Measurements from ENCODE around the gene IQGAP2. TPM values are rescaled to one million over a fixed set of nuclear protein-coding genes. Genes with fewer than 3 reads are reported as not detected.

Gene IQGAP2
- total and polyA plus RNA-seq, 2 donors (not counting 1 experiment from before 2014, with no cell fraction given), result 8.1 to 15.0 TPM

DNA sequence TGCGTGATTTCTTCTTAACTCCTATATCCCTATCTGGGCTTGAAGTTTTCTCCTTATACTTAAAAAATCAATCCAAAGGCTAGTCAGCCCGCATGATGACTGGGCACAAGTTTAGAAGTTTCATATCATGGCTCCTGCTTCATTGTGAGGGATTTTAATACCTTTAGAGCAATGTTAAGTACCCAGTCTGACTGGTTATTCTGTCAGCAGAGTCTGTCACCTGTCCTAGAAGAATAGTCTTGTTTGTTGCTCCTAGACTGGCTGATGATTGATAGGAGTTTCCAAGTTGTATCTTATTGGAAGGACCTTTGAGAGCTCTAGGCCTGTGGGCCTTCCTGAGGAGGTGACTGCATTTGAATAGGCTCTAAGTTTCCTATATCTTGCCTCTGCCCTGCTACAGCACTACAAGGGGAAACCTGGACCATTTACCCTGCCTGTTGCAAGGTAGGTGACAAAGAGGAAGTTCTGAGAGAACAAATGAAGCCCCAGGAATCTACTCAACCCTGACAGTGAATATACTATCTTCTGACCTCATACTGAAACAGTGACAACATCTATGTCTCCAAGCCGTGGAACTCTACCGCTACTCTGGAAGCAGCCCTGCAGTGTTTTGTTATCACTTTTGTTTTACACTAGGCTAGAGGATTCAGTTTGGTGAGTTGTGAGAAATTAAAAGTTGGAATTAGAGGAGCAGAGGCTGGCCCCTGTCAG lies 153.6 kb downstream of the IQGAP2 start:
- DNase-seq (peak; percentile 76), ATAC-seq (ENCODE audit: low read depth) (peak; percentile 87)
- Histone ChIP-seq H3K4me1 (ENCODE audit: control insufficient read depth in 2 of 2, insufficient read depth in 2 of 2, low read length in 2 of 2) (peaks cover 10 to 11% of the 10 kb centered on the region in 2 donors), H4K20me1 (ENCODE audit: control insufficient read depth, insufficient read depth, low read length, poor library complexity, severe bottlenecking) (no peaks in the 10 kb centered on the region), H3K36me3 (replicated peaks in 1 of 2; ENCODE audit: control extremely low read depth in 1 of 2, control insufficient read depth in 1 of 2, extremely low read depth in 1 of 2, insufficient read depth in 2 of 2, low read length in 1 of 2) (no peaks in the 10 kb centered on the region), H3K27ac (ENCODE audit: low read length in 2 of 2) (peak overlapping the region; percentile 11 to 74), H3K9me3 (ENCODE audit: control extremely low read depth in 1 of 3, control insufficient read depth in 2 of 3, insufficient read depth in 1 of 3, low read length in 2 of 3) (no peaks in the 10 kb centered on the region), H3K79me2 (ENCODE audit: control insufficient read depth, insufficient read depth, low read length) (no peaks in the 10 kb centered on the region), H3K4me2 (replicated peaks; ENCODE audit: low read depth, low read length, poor library complexity, severe bottlenecking) (peak overlapping the region; percentile 24), H3K4me3 (ENCODE audit: control extremely low read depth in 1 of 5, extremely low read depth in 1 of 5, insufficient read depth in 1 of 5, low read depth in 2 of 5, low read length in 4 of 5) (no peak overlapping the region), H3K27me3 (replicated peaks in 1 of 4; ENCODE audit: control extremely low read depth in 1 of 4, control insufficient read depth in 3 of 4, insufficient read depth in 4 of 4, low read length in 3 of 4) (no peaks in the 10 kb centered on the region), H3K9ac (ENCODE audit: low read length) (peak overlapping the region; percentile 2), H2AFZ (ENCODE audit: insufficient read depth, low read depth, low read length, poor library complexity, severe bottlenecking) (peak overlapping the region; percentile 17)
- no CpG with 5 or more reads among the region's 4 CpGs for WGBS (ENCODE audit: insufficient coverage)
- ChIA-PET CTCF (interaction anchor here (1.1 to 1.7 kb wide), 2 partner anchors 27 to 45 kb away, joined by 3 to 4 read pairs; no protein-coding TSS in a partner anchor), POLR2A (interaction anchor here (0.5 kb wide), 1 partner anchor 154 kb away, joined by 5 read pairs; no protein-coding TSS in a partner anchor)
- peak overlapping the region; percentile 59 for H3K27ac Mint-ChIP-seq
- intact Hi-C loops (cut with micrococcal nuclease), result no loop called here
- no peaks in the 10 kb centered on the region for H3K9me3 Mint-ChIP-seq (ENCODE audit: insufficient read depth)
- no peaks in the 10 kb centered on the region for H3K27me3 Mint-ChIP-seq
- H3K4me3 Mint-ChIP-seq, result no peak overlapping the region
- peaks cover 18% of the 10 kb centered on the region for H3K4me1 Mint-ChIP-seq
- no peak for TF ChIP-seq EZH2 (IDR thresholded peaks at IDR 0.05; ENCODE audit: borderline replicate concordance, insufficient read depth, low read depth, low read length, poor library complexity, severe bottlenecking)
- TF ChIP-seq, protein P1, sequence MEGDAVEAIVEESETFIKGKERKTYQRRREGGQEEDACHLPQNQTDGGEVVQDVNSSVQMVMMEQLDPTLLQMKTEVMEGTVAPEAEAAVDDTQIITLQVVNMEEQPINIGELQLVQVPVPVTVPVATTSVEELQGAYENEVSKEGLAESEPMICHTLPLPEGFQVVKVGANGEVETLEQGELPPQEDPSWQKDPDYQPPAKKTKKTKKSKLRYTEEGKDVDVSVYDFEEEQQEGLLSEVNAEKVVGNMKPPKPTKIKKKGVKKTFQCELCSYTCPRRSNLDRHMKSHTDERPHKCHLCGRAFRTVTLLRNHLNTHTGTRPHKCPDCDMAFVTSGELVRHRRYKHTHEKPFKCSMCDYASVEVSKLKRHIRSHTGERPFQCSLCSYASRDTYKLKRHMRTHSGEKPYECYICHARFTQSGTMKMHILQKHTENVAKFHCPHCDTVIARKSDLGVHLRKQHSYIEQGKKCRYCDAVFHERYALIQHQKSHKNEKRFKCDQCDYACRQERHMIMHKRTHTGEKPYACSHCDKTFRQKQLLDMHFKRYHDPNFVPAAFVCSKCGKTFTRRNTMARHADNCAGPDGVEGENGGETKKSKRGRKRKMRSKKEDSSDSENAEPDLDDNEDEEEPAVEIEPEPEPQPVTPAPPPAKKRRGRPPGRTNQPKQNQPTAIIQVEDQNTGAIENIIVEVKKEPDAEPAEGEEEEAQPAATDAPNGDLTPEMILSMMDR (IDR thresholded peaks at IDR 0.05), result no peak
